Measurements from ENCODE around the gene BBX.
"Not testable (repeated sequence)": the region's sequence is repeated elsewhere in the genome, so short reads cannot be mapped to it uniquely, and the experiment has no call there.

Gene BBX

DNA sequence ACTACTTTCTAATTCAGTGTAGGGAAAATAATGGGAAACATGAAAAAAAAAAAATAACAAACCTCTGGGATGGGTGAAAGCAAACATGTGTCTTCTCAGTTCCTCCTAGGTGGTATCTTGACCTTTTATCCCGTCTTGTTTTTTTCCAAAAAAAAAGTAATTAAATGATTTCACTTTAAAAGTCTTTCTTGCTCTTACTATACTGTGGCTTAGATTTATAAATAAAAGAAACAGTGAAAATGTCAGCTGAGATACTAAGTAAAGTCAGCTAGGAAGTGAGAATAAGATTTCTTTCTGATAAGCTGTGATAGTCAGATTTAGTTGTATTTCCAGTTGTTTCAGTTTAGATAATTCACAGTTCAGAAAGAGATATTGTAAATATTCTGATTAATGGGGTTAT is 37.4 kb downstream of the BBX start:
- no peak for DNase-seq (ENCODE audit: extremely low read depth, low read depth)
- no peak overlapping the region for H3K4me3 ChIP-seq (replicated peaks; ENCODE audit: low read depth, low read length)
- TF ChIP-seq CTCF (IDR thresholded peaks at IDR 0.05; ENCODE audit: low read depth, low read length, missing control alignments) = no peak

DNA sequence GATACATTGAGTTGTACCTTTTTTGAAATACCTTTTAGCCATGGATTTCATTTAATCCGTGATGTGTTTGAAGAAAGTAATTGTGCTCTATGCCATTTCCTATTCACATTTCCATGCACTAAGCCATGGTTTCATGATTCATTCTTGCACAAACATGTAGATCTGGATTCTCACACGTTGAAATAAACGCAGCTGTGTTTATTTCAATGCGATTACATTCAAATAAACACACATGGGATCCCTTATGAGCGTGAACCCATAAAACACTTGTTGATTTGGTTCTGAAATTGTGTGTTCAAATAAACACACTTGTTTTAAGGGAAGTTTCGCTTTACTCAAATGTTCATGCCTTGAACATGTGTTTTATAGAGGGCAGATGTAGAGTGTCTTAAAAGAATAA is 39.2 kb downstream of the BBX start:
- TF ChIP-seq CTCF (IDR thresholded peaks at IDR 0.05; ENCODE audit: low read depth, low read length, missing control alignments) = no peak
- peak; percentile 17 for DNase-seq (ENCODE audit: extremely low read depth, low read depth)
- H3K4me3 ChIP-seq (replicated peaks; ENCODE audit: low read depth, low read length) = no peak overlapping the region

GRCh38 chr3:107562969-107563529 is 40.3 kb downstream of the BBX start:
- no peak overlapping the region for H3K4me3 ChIP-seq (replicated peaks; ENCODE audit: low read depth, low read length)
- no peak for TF ChIP-seq CTCF (IDR thresholded peaks at IDR 0.05; ENCODE audit: low read depth, low read length, missing control alignments)
- DNase-seq (ENCODE audit: extremely low read depth, low read depth) = no peak

GRCh38 chr3:107565244-107565643 is 42.5 kb downstream of the BBX start:
- not testable (repeated sequence) for DNase-seq (ENCODE audit: extremely low read depth, low read depth); H3K4me3 ChIP-seq (replicated peaks; ENCODE audit: low read depth, low read length)

DNA sequence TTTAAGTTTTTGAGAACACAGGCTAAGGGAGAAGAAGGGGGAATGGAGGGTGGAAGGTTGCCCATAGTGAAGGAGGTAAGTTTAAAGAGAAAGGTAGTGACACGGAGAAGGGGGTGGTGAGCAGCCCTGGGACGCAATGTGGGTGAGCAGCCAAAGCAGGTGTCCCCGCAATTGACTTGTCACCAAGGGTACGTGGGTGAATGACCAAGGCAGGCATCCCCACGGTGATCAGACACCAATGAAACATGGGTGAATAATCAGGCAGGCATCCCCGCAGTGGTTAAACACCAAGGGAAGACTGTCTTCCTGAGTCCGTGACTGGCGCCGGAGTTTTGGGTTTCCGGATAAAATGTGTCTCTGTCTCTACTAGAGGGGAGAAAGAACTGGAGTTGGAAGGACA is 48.3 kb downstream of the BBX start:
- not testable (repeated sequence) for H3K4me3 ChIP-seq (replicated peaks; ENCODE audit: low read depth, low read length); DNase-seq (ENCODE audit: extremely low read depth, low read depth)

- not testable (repeated sequence) for H3K4me3 ChIP-seq (replicated peaks; ENCODE audit: low read depth, low read length)
Observed at GRCh38 chr3:107571492-107571891, 48.7 kb downstream of the BBX start.

GRCh38 chr3:107574650-107575049 is 51.9 kb downstream of the BBX start:
- peak; percentile 17 for DNase-seq (ENCODE audit: extremely low read depth, low read depth)
- peak; percentile 40 for TF ChIP-seq CTCF (IDR thresholded peaks at IDR 0.05; ENCODE audit: low read depth, low read length, missing control alignments)
- no peak overlapping the region for H3K4me3 ChIP-seq (replicated peaks; ENCODE audit: low read depth, low read length)

More at GRCh38 chr3:107571492-107571891, 48.7 kb downstream of the BBX start:
- not testable (repeated sequence) for DNase-seq (ENCODE audit: extremely low read depth, low read depth)

DNA sequence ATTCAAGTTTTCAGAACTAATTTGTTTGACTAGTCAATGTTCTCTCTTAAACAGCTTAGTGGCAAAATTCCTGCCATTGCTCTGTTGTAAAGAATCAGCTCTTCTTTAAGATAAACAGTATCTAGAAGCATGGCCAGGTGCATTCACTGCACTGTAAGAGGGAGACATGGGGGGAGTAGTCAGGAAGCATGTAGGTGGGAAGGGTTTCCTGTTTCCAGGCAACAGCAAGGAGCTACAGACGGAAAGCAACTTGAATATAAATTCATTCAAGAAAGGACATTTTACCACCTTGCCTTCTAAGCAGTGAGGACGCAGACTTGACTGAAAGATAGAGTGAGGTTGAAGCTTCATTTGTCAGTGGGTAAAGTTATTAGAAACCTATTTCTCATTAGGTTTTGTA is 55.3 kb downstream of the BBX start:
- no peak for TF ChIP-seq CTCF (IDR thresholded peaks at IDR 0.05; ENCODE audit: low read depth, low read length, missing control alignments)
- DNase-seq (ENCODE audit: extremely low read depth, low read depth) = no peak
- H3K4me3 ChIP-seq (replicated peaks; ENCODE audit: low read depth, low read length) = no peak overlapping the region
